Measurements from ENCODE around the gene NUP107. TPM values are rescaled to one million over a fixed set of nuclear protein-coding genes. Genes with fewer than 3 reads are reported as not detected.
"Not testable (repeated sequence)": the region's sequence is repeated elsewhere in the genome, so short reads cannot be mapped to it uniquely, and the experiment has no call there.

NUP107 gene
- total RNA-seq: 10 to 100 TPM in 4 of 6 experiments, 1 to 10 TPM in 2; 9.6 to 17.7 (median 11.9) TPM
- long read RNA-seq, partial matches to known transcripts: 1 of 1 reads
- long read RNA-seq, other reads (novel, unspliced or antisense): 0 of 1 reads

DNA sequence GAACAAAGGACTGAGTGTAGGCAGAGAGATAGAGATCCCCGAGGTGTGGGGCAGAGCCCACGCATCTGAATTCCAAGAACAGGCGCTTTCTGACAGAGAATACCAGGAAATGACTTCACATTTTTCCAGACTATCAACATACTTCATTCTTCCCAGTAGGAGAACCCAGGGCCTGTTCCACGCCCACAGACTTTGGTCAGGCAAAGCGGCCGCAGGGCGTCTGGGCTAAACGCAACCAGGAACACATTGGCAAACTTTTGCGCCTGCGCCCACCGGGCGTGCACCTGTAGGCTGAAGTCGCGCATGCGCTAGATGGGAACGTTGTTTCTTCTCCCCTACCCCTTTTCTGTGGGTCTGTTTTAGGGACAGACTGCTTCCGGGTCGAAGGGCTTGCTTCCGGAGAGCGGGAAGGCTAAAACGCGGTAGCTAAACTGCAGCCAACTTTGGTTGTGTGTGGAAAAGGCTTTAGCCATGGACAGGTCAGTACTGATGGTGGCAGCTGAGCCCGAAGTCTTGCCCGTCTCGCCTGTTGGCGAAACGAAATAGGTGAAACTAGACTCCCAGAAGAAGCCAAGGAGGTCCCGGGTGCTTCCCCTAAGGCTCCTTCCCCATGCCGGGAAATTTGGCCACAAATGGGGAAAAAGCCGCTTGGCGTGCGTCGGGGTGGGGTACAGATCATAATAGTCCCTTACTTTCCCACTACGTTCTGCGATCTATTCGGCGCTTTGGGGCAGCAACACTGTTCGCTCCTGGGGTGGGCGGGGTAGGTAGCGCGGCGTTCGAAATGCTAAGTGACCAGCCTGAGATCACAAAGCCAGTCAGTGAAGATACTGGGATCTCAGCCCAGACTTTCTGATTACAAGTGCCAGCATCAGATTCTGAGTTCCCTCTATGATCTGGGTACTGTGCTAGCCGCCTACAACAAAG lies at the start of gene NUP107:
Gene NUP107, plus strand, starts transcription at position 384 of the 927 bp plus-strand sequence. Its CDS starts 88 bp downstream, at position 472.
- Histone ChIP-seq H3K9me3 (no peaks in the 10 kb centered on the region), H3K27ac (peak within 1 kb of the TSS; percentile 53 to 89 (median 82)), H3K27me3 (no peaks in the 10 kb centered on the region), H3K4me1 (peaks cover 0 to 11% (median 6%) of the 10 kb centered on the region in 4 donors), H3K36me3 (peaks cover 0 to 18% (median 4%) of the 10 kb centered on the region in 4 donors), H3K4me3 (peak within 1 kb of the TSS; percentile 90 to 92 (median 91))
- intact Hi-C loops (cut with DNase I): no loop called here
- under 1% methylated on average over 27 of the region's 44 CpGs for WGBS (ENCODE audit: insufficient coverage, low coverage, low lambda C conversion rate, missing lambda C conversion rate)
- peak; percentile 98 to 99 (median 99) for DNase-seq
- peak; percentile 97 to 99 (median 99) for ATAC-seq
- peak; percentile 73 for TF ChIP-seq POLR2A (IDR thresholded peaks at IDR 0.05)
- TF ChIP-seq, protein P1, sequence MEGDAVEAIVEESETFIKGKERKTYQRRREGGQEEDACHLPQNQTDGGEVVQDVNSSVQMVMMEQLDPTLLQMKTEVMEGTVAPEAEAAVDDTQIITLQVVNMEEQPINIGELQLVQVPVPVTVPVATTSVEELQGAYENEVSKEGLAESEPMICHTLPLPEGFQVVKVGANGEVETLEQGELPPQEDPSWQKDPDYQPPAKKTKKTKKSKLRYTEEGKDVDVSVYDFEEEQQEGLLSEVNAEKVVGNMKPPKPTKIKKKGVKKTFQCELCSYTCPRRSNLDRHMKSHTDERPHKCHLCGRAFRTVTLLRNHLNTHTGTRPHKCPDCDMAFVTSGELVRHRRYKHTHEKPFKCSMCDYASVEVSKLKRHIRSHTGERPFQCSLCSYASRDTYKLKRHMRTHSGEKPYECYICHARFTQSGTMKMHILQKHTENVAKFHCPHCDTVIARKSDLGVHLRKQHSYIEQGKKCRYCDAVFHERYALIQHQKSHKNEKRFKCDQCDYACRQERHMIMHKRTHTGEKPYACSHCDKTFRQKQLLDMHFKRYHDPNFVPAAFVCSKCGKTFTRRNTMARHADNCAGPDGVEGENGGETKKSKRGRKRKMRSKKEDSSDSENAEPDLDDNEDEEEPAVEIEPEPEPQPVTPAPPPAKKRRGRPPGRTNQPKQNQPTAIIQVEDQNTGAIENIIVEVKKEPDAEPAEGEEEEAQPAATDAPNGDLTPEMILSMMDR (IDR thresholded peaks at IDR 0.05): peak in 1 of 4 donors; percentile 24

DNA sequence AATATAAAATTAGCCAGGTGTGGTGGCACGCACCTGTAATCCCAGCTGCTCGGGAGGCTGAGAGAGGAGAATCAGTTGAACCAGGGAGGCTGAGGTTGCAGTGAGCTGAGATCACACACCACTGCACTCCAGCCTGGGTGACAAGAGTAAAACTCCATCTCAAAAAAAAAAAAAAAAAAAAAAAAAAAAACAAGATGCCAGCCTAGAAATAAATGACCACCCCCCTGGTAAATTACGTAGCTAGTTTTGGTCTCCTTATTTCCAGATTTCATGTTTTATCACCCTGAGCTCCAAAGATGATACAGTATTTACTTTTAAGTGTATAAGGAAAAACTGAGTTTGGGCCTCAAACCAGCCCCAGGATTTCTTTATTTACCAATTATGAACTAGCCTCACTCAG lies 49.3 kb upstream of the NUP107 start:
- H3K4me1 ChIP-seq: peaks cover 0 to 23% (median 11%) of the 10 kb centered on the region in 4 donors
- H3K9me3 ChIP-seq; H3K36me3 ChIP-seq; intact Hi-C loops (cut with DNase I); DNase-seq; H3K4me3 ChIP-seq; H3K27ac ChIP-seq; H3K27me3 ChIP-seq; ATAC-seq: not testable (repeated sequence)
- 97% methylated on average over 3 of the region's 3 CpGs for WGBS (ENCODE audit: insufficient coverage, low coverage, low lambda C conversion rate, missing lambda C conversion rate)

DNA sequence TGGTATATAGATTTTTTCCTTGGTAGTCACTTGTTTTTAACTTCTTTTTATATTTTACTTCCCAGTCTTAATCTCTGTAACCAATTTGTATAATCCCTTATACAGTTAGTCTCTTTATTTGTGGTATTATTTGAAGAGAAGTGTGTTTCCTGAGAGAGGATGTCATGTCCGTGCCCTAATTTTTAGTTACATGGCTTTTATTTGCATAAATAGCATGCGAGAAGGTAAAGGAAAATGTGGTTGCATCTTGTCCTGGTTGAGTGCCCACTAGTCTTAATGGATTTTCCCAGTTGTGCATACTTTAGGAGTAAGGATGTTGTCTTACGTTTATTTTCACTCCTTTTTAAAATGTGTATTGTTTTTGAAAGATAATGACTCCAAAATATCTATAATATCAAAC lies 48.6 kb upstream of the NUP107 start:
- 56% methylated on average over 3 of the region's 3 CpGs for WGBS (ENCODE audit: insufficient coverage, low coverage, low lambda C conversion rate, missing lambda C conversion rate)
- Histone ChIP-seq H3K27me3 (no peaks in the 10 kb centered on the region), H3K27ac (no peak overlapping the region), H3K36me3 (no peaks in the 10 kb centered on the region), H3K9me3 (no peaks in the 10 kb centered on the region), H3K4me1 (peaks cover 0 to 23% (median 11%) of the 10 kb centered on the region in 4 donors), H3K4me3 (no peak overlapping the region)
- intact Hi-C loops (cut with DNase I): no loop called here
- TF ChIP-seq, protein P1 (IDR thresholded peaks at IDR 0.05): no peak
- TF ChIP-seq POLR2A (IDR thresholded peaks at IDR 0.05): no peak
- ATAC-seq (no peak), DNase-seq (no peak)

DNA sequence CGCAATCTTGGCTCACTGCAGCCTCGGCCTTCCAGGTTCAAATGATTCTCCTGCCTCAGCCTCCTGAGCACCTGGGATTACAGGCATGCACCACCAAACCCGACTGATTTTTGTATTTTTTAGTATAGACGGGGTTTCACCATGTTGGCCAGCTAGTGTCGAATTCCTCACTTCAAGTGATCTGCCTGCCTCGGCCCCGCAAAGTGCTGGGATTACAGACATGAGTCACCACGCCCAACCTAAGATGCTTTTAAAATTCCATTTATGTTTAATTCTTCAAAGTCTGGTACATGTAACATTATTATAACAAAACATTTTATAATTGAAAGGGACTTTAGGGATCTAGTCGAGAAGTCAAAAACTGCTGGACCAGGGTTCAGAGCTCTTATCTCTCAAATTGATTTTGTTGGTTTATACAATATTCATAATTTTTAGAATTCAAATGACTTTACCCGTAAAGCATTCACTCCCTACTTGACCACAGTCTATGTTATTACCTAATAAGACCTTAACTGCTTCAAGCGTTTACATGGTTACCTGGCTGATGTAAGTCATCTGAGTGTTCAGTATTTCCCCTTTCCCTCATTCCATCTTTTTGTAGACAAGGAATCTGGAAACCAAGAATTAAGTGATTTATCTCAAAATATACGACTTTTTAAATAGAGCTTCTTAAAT lies 47.9 kb upstream of the NUP107 start:
- H3K36me3 ChIP-seq: no peaks in the 10 kb centered on the region
- DNase-seq (no peak), ATAC-seq (no peak)
- H3K4me3 ChIP-seq: no peak overlapping the region
- no peaks in the 10 kb centered on the region for H3K9me3 ChIP-seq
- intact Hi-C loops (cut with DNase I): no loop called here
- H3K27ac ChIP-seq: no peak overlapping the region
- H3K4me1 ChIP-seq: peaks cover 0 to 23% (median 11%) of the 10 kb centered on the region in 4 donors
- WGBS (ENCODE audit: insufficient coverage, low coverage, low lambda C conversion rate, missing lambda C conversion rate): 79% methylated on average over 11 of the region's 12 CpGs
- TF ChIP-seq, protein P1 (IDR thresholded peaks at IDR 0.05): no peak
- TF ChIP-seq POLR2A (IDR thresholded peaks at IDR 0.05): no peak
- no peaks in the 10 kb centered on the region for H3K27me3 ChIP-seq

Data from right lobe of liver (tissue), 6 donors.